Astrocyte (in vitro differentiated cells and primary cell): Measurements from ENCODE around the gene GJA4. TPM values are rescaled to one million over a fixed set of nuclear protein-coding genes. Genes with fewer than 3 reads are reported as not detected.

Source experiments
- DNase-seq: peaks from one replicate; pipeline ENCODE4 v3.0.0-alpha.2; 2010; ENCODE audit warnings: low read depth
- FAIRE-seq: peaks from 2 replicates; lab custom pipeline; 2011; peaks lifted over from hg19 to GRCh38; lab: Jason Lieb, UNC
- H2AFZ ChIP-seq: 2 replicates; pipeline ENCODE4 v1.6.0; 2012; ENCODE audit warnings: low read depth, low read length, inconsistent platforms
- H3K27ac ChIP-seq: 2 replicates; pipeline ENCODE4 v1.5.1; 2011; ENCODE audit warnings: low read depth, low read length, inconsistent platforms
- H3K27me3 ChIP-seq: 2 replicates; pipeline ENCODE4 v1.6.0; 2011; ENCODE audit warnings: low read length, inconsistent platforms; ENCODE audit not compliant: insufficient read depth
- H3K36me3 ChIP-seq: 2 replicates; pipeline ENCODE4 v1.5.1; 2011; ENCODE audit warnings: low read length, inconsistent platforms; ENCODE audit not compliant: insufficient read depth
- H3K4me1 ChIP-seq: 2 replicates; pipeline ENCODE4 v1.5.1; 2011; ENCODE audit warnings: low read length, inconsistent platforms; ENCODE audit not compliant: insufficient read depth
- H3K4me2 ChIP-seq: 2 replicates; pipeline ENCODE4 v1.6.0; 2012; ENCODE audit warnings: low read length, inconsistent platforms
- H3K4me3 ChIP-seq: 2 replicates; pipeline ENCODE4 v1.5.1; 2011; ENCODE audit warnings: low read depth, mild to moderate bottlenecking, low read length, inconsistent platforms; ENCODE audit not compliant: insufficient read depth
- H3K79me2 ChIP-seq: 2 replicates; pipeline ENCODE4 v1.6.0; 2012; ENCODE audit warnings: mild to moderate bottlenecking, low read length, inconsistent platforms; ENCODE audit not compliant: insufficient read depth
- H3K9ac ChIP-seq: 2 replicates; pipeline ENCODE4 v1.6.0; 2012; ENCODE audit warnings: mild to moderate bottlenecking, low read length, inconsistent platforms
- H3K9me3 ChIP-seq: 2 replicates; pipeline ENCODE4 v1.5.1; 2012; ENCODE audit warnings: low read depth, mild to moderate bottlenecking, low read length, inconsistent platforms; ENCODE audit not compliant: insufficient read depth
- H4K20me1 ChIP-seq: 2 replicates; pipeline ENCODE4 v1.6.0; 2012; ENCODE audit warnings: low read length, inconsistent platforms; ENCODE audit not compliant: insufficient read depth
- H3K27ac Mint-ChIP-seq: one replicate; pipeline ENCODE4 v1.8.0; 2021; ENCODE audit warnings: mild to moderate bottlenecking, mixed read lengths; ENCODE audit not compliant: unreplicated experiment
- H3K27me3 Mint-ChIP-seq: one replicate; pipeline ENCODE4 v1.8.0; 2021; ENCODE audit warnings: low read depth, mixed read lengths; ENCODE audit not compliant: unreplicated experiment
- H3K36me3 Mint-ChIP-seq: one replicate; pipeline ENCODE4 v1.8.0; 2021; ENCODE audit warnings: low read depth, mixed read lengths; ENCODE audit not compliant: unreplicated experiment
- H3K4me1 Mint-ChIP-seq: one replicate; pipeline ENCODE4 v1.8.0; 2021; ENCODE audit warnings: low read depth, mixed read lengths; ENCODE audit not compliant: unreplicated experiment
- H3K4me3 Mint-ChIP-seq: one replicate; pipeline ENCODE4 v1.8.0; 2021; ENCODE audit warnings: mild to moderate bottlenecking, moderate library complexity, mixed read lengths; ENCODE audit not compliant: unreplicated experiment
- H3K9me3 Mint-ChIP-seq: one replicate; pipeline ENCODE4 v1.8.0; 2021; ENCODE audit warnings: mild to moderate bottlenecking, mixed read lengths; ENCODE audit not compliant: unreplicated experiment
- EZH2 ChIP-seq: IDR thresholded peaks from 2 replicates; pipeline ENCODE4 v1.6.1; 2012; ENCODE audit warnings: mild to moderate bottlenecking, low read length, inconsistent platforms; ENCODE audit not compliant: insufficient read depth
- total RNA-seq: library from RNA; stranded (reverse); gene quantifications from 2 replicates; pipeline ENCODE4 v1.2.1, GENCODE V29; 2021
- TF ChIP-seq, protein P1 (sequence below): IDR thresholded peaks from 2 replicates; pipeline ENCODE4 v1.5.1; 2011; ENCODE audit warnings: low read depth, mild to moderate bottlenecking, inconsistent platforms, low read length, moderate library complexity; ENCODE audit not compliant: insufficient read depth

The GJA4 gene
- total RNA-seq, 1 donor from 2014 or later, result not detected

DNA sequence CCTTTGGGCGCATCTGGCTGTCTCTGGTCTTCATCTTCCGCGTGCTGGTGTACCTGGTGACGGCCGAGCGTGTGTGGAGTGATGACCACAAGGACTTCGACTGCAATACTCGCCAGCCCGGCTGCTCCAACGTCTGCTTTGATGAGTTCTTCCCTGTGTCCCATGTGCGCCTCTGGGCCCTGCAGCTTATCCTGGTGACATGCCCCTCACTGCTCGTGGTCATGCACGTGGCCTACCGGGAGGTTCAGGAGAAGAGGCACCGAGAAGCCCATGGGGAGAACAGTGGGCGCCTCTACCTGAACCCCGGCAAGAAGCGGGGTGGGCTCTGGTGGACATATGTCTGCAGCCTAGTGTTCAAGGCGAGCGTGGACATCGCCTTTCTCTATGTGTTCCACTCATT, 35.4 kb upstream of the GJA4 start:
- Mint-ChIP-seq H3K9me3 (peaks cover 5% of the 10 kb centered on the region), H3K27me3 (peaks cover 16% of the 10 kb centered on the region), H3K36me3 (peaks cover 7% of the 10 kb centered on the region), H3K4me1 (peaks cover 2% of the 10 kb centered on the region), H3K4me3 (no peak overlapping the region), H3K27ac (no peak overlapping the region)
- Histone ChIP-seq H3K9ac (no peak overlapping the region), H3K9me3 (no peaks in the 10 kb centered on the region), H3K4me3 (no peak overlapping the region), H3K36me3 (no peaks in the 10 kb centered on the region), H3K4me1 (no peaks in the 10 kb centered on the region), H3K27ac (no peak overlapping the region), H2AFZ (no peak overlapping the region), H3K27me3 (no peaks in the 10 kb centered on the region), H3K79me2 (no peaks in the 10 kb centered on the region), H3K4me2 (no peak overlapping the region), H4K20me1 (no peaks in the 10 kb centered on the region)
- DNase-seq (no peak), FAIRE-seq (no peak)
- no peak for TF ChIP-seq EZH2
- TF ChIP-seq, protein P1, sequence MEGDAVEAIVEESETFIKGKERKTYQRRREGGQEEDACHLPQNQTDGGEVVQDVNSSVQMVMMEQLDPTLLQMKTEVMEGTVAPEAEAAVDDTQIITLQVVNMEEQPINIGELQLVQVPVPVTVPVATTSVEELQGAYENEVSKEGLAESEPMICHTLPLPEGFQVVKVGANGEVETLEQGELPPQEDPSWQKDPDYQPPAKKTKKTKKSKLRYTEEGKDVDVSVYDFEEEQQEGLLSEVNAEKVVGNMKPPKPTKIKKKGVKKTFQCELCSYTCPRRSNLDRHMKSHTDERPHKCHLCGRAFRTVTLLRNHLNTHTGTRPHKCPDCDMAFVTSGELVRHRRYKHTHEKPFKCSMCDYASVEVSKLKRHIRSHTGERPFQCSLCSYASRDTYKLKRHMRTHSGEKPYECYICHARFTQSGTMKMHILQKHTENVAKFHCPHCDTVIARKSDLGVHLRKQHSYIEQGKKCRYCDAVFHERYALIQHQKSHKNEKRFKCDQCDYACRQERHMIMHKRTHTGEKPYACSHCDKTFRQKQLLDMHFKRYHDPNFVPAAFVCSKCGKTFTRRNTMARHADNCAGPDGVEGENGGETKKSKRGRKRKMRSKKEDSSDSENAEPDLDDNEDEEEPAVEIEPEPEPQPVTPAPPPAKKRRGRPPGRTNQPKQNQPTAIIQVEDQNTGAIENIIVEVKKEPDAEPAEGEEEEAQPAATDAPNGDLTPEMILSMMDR, result no peak

DNA sequence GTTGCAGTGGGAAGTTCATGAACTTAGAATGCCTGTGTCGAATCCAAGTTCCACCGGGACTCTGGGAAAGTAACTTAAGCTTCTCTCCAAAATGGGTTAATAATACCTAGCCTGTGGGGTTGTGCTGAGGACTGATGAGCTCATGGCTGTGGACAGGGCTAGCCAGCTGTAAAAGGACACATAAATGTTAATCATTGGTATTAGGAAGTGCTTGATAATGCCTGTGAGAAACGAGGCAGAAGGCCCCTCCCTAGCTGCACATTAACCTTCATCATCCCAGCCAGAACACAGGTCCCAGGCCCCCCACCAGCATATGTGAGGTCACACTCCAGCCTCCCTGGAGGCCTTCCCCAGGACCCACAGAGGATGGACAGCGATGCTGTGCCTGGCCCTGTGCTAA, 34.0 kb upstream of the GJA4 start:
- FAIRE-seq, result no peak
- peaks cover 16% of the 10 kb centered on the region for H3K27me3 Mint-ChIP-seq
- DNase-seq, result no peak

More for the DNA sequence above, 34.0 kb upstream of the GJA4 start:
- TF ChIP-seq EZH2, result no peak
- TF ChIP-seq, protein P1, result no peak
- no peaks in the 10 kb centered on the region for H4K20me1 ChIP-seq
- no peak overlapping the region for H3K4me3 ChIP-seq
- H3K27ac ChIP-seq, result no peak overlapping the region
- H3K79me2 ChIP-seq, result no peaks in the 10 kb centered on the region
- no peaks in the 10 kb centered on the region for H3K27me3 ChIP-seq
- no peak overlapping the region for H3K4me3 Mint-ChIP-seq
- peaks cover 8% of the 10 kb centered on the region for H3K4me1 ChIP-seq
- no peak overlapping the region for H3K27ac Mint-ChIP-seq
- H3K9me3 Mint-ChIP-seq, result peaks cover 1% of the 10 kb centered on the region
- H3K9ac ChIP-seq, result no peak overlapping the region
- H3K36me3 Mint-ChIP-seq, result peaks cover 7% of the 10 kb centered on the region
- no peak overlapping the region for H3K4me2 ChIP-seq
- peaks cover 10% of the 10 kb centered on the region for H3K4me1 Mint-ChIP-seq
- no peaks in the 10 kb centered on the region for H3K36me3 ChIP-seq
- no peaks in the 10 kb centered on the region for H3K9me3 ChIP-seq
- H2AFZ ChIP-seq, result no peak overlapping the region
